HFF-Myc (cell line): Measurements from ENCODE around the gene CHRNA7.

Experiments
- DNase-seq: peaks from one replicate; pipeline ENCODE4 v3.0.0-alpha.2; 2011; ENCODE audit warnings: low read depth; ENCODE audit errors: extremely low read depth
- H3K4me3 ChIP-seq: replicated peaks from 2 replicates; pipeline ENCODE4 v1.5.1; 2011; ENCODE audit warnings: low read depth, mild to moderate bottlenecking, control low read depth, low read length
- TF ChIP-seq, protein P1 (sequence below): IDR thresholded peaks from 2 replicates; pipeline ENCODE4 v1.5.1; 2012; ENCODE audit warnings: mild to moderate bottlenecking, low read depth, low read length, control low read depth; ENCODE audit errors: missing control alignments

CHRNA7 gene

DNA sequence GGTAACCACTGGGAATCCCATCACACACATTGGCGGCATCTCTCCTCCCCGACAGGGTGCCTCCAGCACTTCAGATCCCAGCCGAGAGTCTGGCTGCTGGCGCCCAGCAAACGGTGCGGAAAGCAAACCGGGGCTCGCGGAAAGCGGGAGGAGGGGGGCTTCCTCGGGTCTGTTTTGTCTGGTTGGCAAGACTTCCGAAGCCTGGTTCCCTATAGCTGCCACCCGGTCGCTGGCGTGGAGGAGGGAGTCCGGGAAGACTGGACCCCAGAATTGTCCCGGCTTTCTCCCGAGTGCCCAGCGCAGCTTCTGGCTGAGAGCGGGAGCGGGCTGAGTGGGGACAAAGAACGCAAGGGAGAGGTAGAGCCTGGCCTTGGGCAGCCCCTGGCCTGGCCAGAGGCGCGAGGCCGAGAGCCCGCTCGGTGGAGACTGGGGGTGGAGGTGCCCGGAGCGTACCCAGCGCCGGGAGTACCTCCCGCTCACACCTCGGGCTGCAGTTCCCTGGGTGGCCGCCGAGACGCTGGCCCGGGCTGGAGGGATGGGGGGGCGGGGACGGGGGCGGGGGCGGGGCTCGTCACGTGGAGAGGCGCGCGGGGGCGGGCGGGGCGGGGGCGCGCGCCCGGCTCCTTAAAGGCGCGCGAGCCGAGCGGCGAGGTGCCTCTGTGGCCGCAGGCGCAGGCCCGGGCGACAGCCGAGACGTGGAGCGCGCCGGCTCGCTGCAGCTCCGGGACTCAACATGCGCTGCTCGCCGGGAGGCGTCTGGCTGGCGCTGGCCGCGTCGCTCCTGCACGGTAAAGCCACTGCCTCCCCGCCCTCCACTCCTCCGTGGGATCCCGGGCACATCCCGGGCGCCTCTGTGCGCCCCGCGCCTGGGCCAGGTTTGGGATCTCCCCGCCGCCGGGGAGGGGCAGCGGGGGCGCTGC, at the start of gene CHRNA7:
Gene CHRNA7, plus strand, starts transcription at position 654 of the 920 bp plus-strand sequence. Its CDS starts 80 bp downstream, at position 734.
- TF ChIP-seq, protein P1, sequence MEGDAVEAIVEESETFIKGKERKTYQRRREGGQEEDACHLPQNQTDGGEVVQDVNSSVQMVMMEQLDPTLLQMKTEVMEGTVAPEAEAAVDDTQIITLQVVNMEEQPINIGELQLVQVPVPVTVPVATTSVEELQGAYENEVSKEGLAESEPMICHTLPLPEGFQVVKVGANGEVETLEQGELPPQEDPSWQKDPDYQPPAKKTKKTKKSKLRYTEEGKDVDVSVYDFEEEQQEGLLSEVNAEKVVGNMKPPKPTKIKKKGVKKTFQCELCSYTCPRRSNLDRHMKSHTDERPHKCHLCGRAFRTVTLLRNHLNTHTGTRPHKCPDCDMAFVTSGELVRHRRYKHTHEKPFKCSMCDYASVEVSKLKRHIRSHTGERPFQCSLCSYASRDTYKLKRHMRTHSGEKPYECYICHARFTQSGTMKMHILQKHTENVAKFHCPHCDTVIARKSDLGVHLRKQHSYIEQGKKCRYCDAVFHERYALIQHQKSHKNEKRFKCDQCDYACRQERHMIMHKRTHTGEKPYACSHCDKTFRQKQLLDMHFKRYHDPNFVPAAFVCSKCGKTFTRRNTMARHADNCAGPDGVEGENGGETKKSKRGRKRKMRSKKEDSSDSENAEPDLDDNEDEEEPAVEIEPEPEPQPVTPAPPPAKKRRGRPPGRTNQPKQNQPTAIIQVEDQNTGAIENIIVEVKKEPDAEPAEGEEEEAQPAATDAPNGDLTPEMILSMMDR: no peak
- peak within 1 kb of the TSS; percentile 26; the same call in 1 of the 2 replicates for H3K4me3 ChIP-seq
- no peak for DNase-seq

GRCh38 chr15:31985607-31986006, 44.7 kb upstream of the CHRNA7 start:
- H3K4me3 ChIP-seq: no peak overlapping the region
- TF ChIP-seq, protein P1: no peak
- DNase-seq: no peak

- no peak for DNase-seq
- no peak overlapping the region for H3K4me3 ChIP-seq
- TF ChIP-seq, protein P1: no peak
Observed at GRCh38 chr15:31993062-31993461, 37.3 kb upstream of the CHRNA7 start.

GRCh38 chr15:31997711-31998110, 32.6 kb upstream of the CHRNA7 start:
- DNase-seq: no peak
- TF ChIP-seq, protein P1: no peak
- no peak overlapping the region for H3K4me3 ChIP-seq

- no peak overlapping the region for H3K4me3 ChIP-seq
- no peak for DNase-seq
- TF ChIP-seq, protein P1: no peak
Observed at GRCh38 chr15:32003558-32003957, 26.8 kb upstream of the CHRNA7 start.

GRCh38 chr15:32004249-32004648, 26.1 kb upstream of the CHRNA7 start:
- TF ChIP-seq, protein P1: no peak
- no peak for DNase-seq
- no peak overlapping the region for H3K4me3 ChIP-seq
